Activated CD8-positive, alpha-beta T cell treated with anti-CD3 and anti-CD28 coated beads for 36 hours (primary cell): ENCODE measurements around the gene GPR55. TPM values are rescaled to one million over a fixed set of nuclear protein-coding genes. Genes with fewer than 3 reads are reported as not detected.

Experiments
- ATAC-seq: fragments of 200-7000 bp; cut with Tn5 transposase; one replicate; pipeline ENCODE4 v1.10.0; 2021; ENCODE audit warnings: mild to moderate bottlenecking, moderate library complexity
- CTCF ChIA-PET: fragments of 350-600 bp; sonication (Branson Sonifier 250); formaldehyde crosslinking; loops from one replicate; lab custom pipeline; 2021; ENCODE audit warnings: antibody characterized with exemption; lab: Charles Lee
- POLR2A ChIA-PET: fragments of 350-600 bp; sonication (Branson Sonifier 250); formaldehyde crosslinking; loops from one replicate; lab custom pipeline; 2021; ENCODE audit warnings: antibody characterized with exemption; lab: Charles Lee
- DNase-seq: peaks from one replicate; pipeline ENCODE4 v3.0.0-alpha.2; 2020
- H3K27ac Mint-ChIP-seq: one replicate; pipeline ENCODE4 v1.8.0; 2021; ENCODE audit warnings: mild to moderate bottlenecking, mixed read lengths
- H3K27me3 Mint-ChIP-seq: one replicate; pipeline ENCODE4 v1.8.0; 2021; ENCODE audit warnings: mixed read lengths
- H3K36me3 Mint-ChIP-seq: one replicate; pipeline ENCODE4 v1.8.0; 2021; ENCODE audit warnings: low read depth, mixed read lengths
- H3K4me1 Mint-ChIP-seq: one replicate; pipeline ENCODE4 v1.8.0; 2021; ENCODE audit warnings: low read depth, mixed read lengths
- H3K4me3 Mint-ChIP-seq: one replicate; pipeline ENCODE4 v1.8.0; 2021; ENCODE audit warnings: mild to moderate bottlenecking, moderate library complexity, mixed read lengths
- H3K9me3 Mint-ChIP-seq: one replicate; pipeline ENCODE4 v1.8.0; 2021; ENCODE audit warnings: mixed read lengths
- CTCF ChIP-seq: fragments of 200-600 bp; IDR thresholded peaks from one replicate; pipeline ENCODE4 v1.8.0; 2022; ENCODE audit warnings: antibody characterized with exemption, mild to moderate bottlenecking
- intact Hi-C: fragments of 100-400 bp; cut with micrococcal nuclease; formaldehyde crosslinking; loops from one replicate; pipeline ENCODE4 v1.10.0; 2022
- total RNA-seq, 2 experiments: library from RNA; stranded (reverse); gene quantifications; one replicate each; pipeline ENCODE4 v1.2.3, GENCODE V29; 2021

GPR55 gene
- total RNA-seq, 2 experiments from 2014 or later: 5.0 to 5.3 TPM

GRCh38 chr2:230893338-230893737 is 31.7 kb downstream of the GPR55 start:
- Mint-ChIP-seq H3K36me3 (no peaks in the 10 kb centered on the region), H3K4me1 (peaks cover 24% of the 10 kb centered on the region), H3K27me3 (no peaks in the 10 kb centered on the region), H3K4me3 (no peak overlapping the region), H3K27ac (no peak overlapping the region), H3K9me3 (peaks cover 2% of the 10 kb centered on the region)
- intact Hi-C loops: no loop called here
- ChIA-PET POLR2A (interaction anchor here (1.4 kb wide), 1 partner anchor 158 kb away, joined by 3 read pairs; no protein-coding TSS in a partner anchor), CTCF (interaction anchor here (0.6 to 4.5 kb wide), 9 partner anchors 9 to 160 kb away, joined by 3 to 18 read pairs (median 5); no protein-coding TSS in a partner anchor)
- TF ChIP-seq CTCF: no peak
- ATAC-seq (peak; percentile 26), DNase-seq (no peak)

- no peak overlapping the region for H3K27ac Mint-ChIP-seq
- DNase-seq: no peak
- POLR2A ChIA-PET: interaction anchor here (0.6 to 1.3 kb wide), 4 partner anchors 10 to 562 kb away, joined by 3 to 4 read pairs (median 3); no protein-coding TSS in a partner anchor
- H3K27me3 Mint-ChIP-seq: no peaks in the 10 kb centered on the region
- H3K4me3 Mint-ChIP-seq: no peak overlapping the region
- H3K9me3 Mint-ChIP-seq: peaks cover 2% of the 10 kb centered on the region
- intact Hi-C loops: no loop called here
- CTCF ChIA-PET: interaction anchor here (1.0 to 4.5 kb wide), 4 partner anchors 11 to 96 kb away, joined by 4 to 18 read pairs (median 8); no protein-coding TSS in a partner anchor
- no peak for ATAC-seq
- TF ChIP-seq CTCF: no peak
- H3K4me1 Mint-ChIP-seq: peaks cover 24% of the 10 kb centered on the region
- H3K36me3 Mint-ChIP-seq: no peaks in the 10 kb centered on the region
Observed at GRCh38 chr2:230891509-230891908, 33.5 kb downstream of the GPR55 start.

- H3K27me3 Mint-ChIP-seq: no peaks in the 10 kb centered on the region
- H3K4me1 Mint-ChIP-seq: peaks cover 24% of the 10 kb centered on the region
- intact Hi-C loops: no loop called here
- H3K9me3 Mint-ChIP-seq: peaks cover 2% of the 10 kb centered on the region
- H3K36me3 Mint-ChIP-seq: no peaks in the 10 kb centered on the region
- ATAC-seq (peak; percentile 32), DNase-seq (peak; percentile 47)
- TF ChIP-seq CTCF: no peak
- no peak overlapping the region for H3K4me3 Mint-ChIP-seq
- no peak overlapping the region for H3K27ac Mint-ChIP-seq
- POLR2A ChIA-PET: interaction anchor here (0.6 to 1.3 kb wide), 4 partner anchors 10 to 562 kb away, joined by 3 to 4 read pairs (median 3); no protein-coding TSS in a partner anchor
- CTCF ChIA-PET: interaction anchor here (1.0 to 4.5 kb wide), 4 partner anchors 11 to 96 kb away, joined by 4 to 18 read pairs (median 7); no protein-coding TSS in a partner anchor
Observed at GRCh38 chr2:230891064-230891463, 34.0 kb downstream of the GPR55 start.

- ATAC-seq (no peak), DNase-seq (no peak)
- H3K4me3 Mint-ChIP-seq: no peak overlapping the region
- ChIA-PET POLR2A (interaction anchor here (0.7 to 1.3 kb wide), 2 partner anchors 15 to 49 kb away, joined by 3 read pairs; no protein-coding TSS in a partner anchor), CTCF (interaction anchor here (1.0 to 4.5 kb wide), 5 partner anchors 12 to 96 kb away, joined by 3 to 18 read pairs (median 4); no protein-coding TSS in a partner anchor)
- H3K27ac Mint-ChIP-seq: no peak overlapping the region
- no peak for TF ChIP-seq CTCF
- intact Hi-C loops: no loop called here
- H3K36me3 Mint-ChIP-seq: no peaks in the 10 kb centered on the region
- H3K27me3 Mint-ChIP-seq: no peaks in the 10 kb centered on the region
- H3K9me3 Mint-ChIP-seq: peaks cover 2% of the 10 kb centered on the region
- peaks cover 24% of the 10 kb centered on the region for H3K4me1 Mint-ChIP-seq
Observed at GRCh38 chr2:230890646-230891045, 34.4 kb downstream of the GPR55 start.
